ENCODE measurements around the gene KISS1R.

The KISS1R gene

GRCh38 chr19:966485-967088 lies 49.5 kb downstream of the KISS1R start:
- Histone ChIP-seq H3K79me2 (ENCODE audit: insufficient read depth, low read length) (no peaks in the 10 kb centered on the region), H3K4me2 (ENCODE audit: low read length) (no peak overlapping the region), H2AFZ (ENCODE audit: low read length) (no peak overlapping the region), H3K36me3 (ENCODE audit: insufficient read depth, low read length) (peaks cover 4% of the 10 kb centered on the region; the same call in 1 of the 2 replicates), H3K27me3 (ENCODE audit: insufficient read depth, low read length) (0 out of 2 replicates have a peak, but pooled peaks cover 5% of the 10 kb centered on the region), H4K20me1 (ENCODE audit: insufficient read depth, low read length) (no peaks in the 10 kb centered on the region), H3F3A (ENCODE audit: insufficient read depth, low read length) (no peaks in the 10 kb centered on the region), H3K4me1 (ENCODE audit: insufficient read depth, low read length, severe bottlenecking) (no peaks in the 10 kb centered on the region), H3K27ac (ENCODE audit: low read depth, low read length, poor library complexity, severe bottlenecking) (no peak overlapping the region), H3K9me2 (ENCODE audit: low read depth, low read length) (no peaks in the 10 kb centered on the region), H3K9ac (ENCODE audit: low read length) (no peak overlapping the region), H3K9me3 (ENCODE audit: low read length) (peaks cover 5% of the 10 kb centered on the region), H3K4me3 (ENCODE audit: low read depth, low read length, poor library complexity, severe bottlenecking) (no peak overlapping the region)
- TF ChIP-seq EZH2 (IDR thresholded peaks at IDR 0.05; ENCODE audit: borderline replicate concordance, low read length) = no peak
- no peak for TF ChIP-seq CTCF (IDR thresholded peaks at IDR 0.05; ENCODE audit: low read length)
